GM12878 (cell line): ENCODE data around the gene ATXN2. TPM values are rescaled to one million over a fixed set of nuclear protein-coding genes. Genes with fewer than 3 reads are reported as not detected.

ENCODE experiments used
- ATAC-seq: fragments of 200-7000 bp; cut with Tn5 transposase; 3 replicates; pipeline ENCODE4 v1.9.1; 2020; ENCODE audit warnings: mild to moderate bottlenecking, moderate library complexity
- BruUV-seq: library from RNA; stranded (reverse); fragments of 400-500 nt; replicated peaks from 2 replicates; lab custom pipeline; 2021; lab: Mats Ljungman, UMichigan
- CTCF ChIA-PET: fragments of 300-600 bp; sonication (Branson Sonifier 250); formaldehyde crosslinking; extraction: SDS; loops from one replicate; lab custom pipeline; 2021; ENCODE audit warnings: inconsistent platforms; lab: Yijun Ruan, JAX
- POLR2A ChIA-PET: fragments of 350-600 bp; formaldehyde crosslinking; extraction: SDS; loops from one replicate; lab custom pipeline; 2021; ENCODE audit warnings: inconsistent platforms; lab: Charles Lee
- RAD21 ChIA-PET: fragments of 300-600 bp; sonication (Branson Sonifier 250); formaldehyde crosslinking; loops from one replicate; lab custom pipeline; 2023; ENCODE audit warnings: antibody characterized with exemption; ENCODE audit not compliant: unreplicated experiment; lab: Charles Lee
- SMC1A ChIA-PET: fragments of 300-600 bp; sonication (Branson Sonifier 250); formaldehyde crosslinking; loops from one replicate; lab custom pipeline; 2023; ENCODE audit not compliant: unreplicated experiment, uncharacterized antibody; lab: Charles Lee
- DNase-seq: peaks from one replicate; pipeline ENCODE4 v3.0.0-alpha.2; 2011; ENCODE audit warnings: low read depth, low spot score
- FAIRE-seq: peaks from 3 replicates; lab custom pipeline; 2011; peaks lifted over from hg19 to GRCh38; lab: Jason Lieb, UNC
- H2AFZ ChIP-seq: 2 replicates; pipeline ENCODE4 v1.6.0; 2011; ENCODE audit warnings: low read depth, low read length, control low read depth; ENCODE audit not compliant: control insufficient read depth
- H3K27ac ChIP-seq: 2 replicates; pipeline ENCODE4 v1.5.1; 2011; ENCODE audit warnings: control low read depth; ENCODE audit not compliant: control insufficient read depth, insufficient read depth
- H3K27me3 ChIP-seq, 2 experiments: replicated peaks in 1 of 2; 2 replicates each; pipeline versions ENCODE4 v1.6.0 to v1.6.1; 2011; ENCODE audit warnings: low read length in 1 of 2; ENCODE audit not compliant: control insufficient read depth in 2 of 2, insufficient read depth in 2 of 2
- H3K36me3 ChIP-seq, 2 experiments: 2 replicates each; pipeline ENCODE4 v1.5.1; 2011; ENCODE audit warnings: low read length in 1 of 2; ENCODE audit not compliant: control insufficient read depth in 2 of 2, insufficient read depth in 2 of 2
- H3K4me1 ChIP-seq: 2 replicates; pipeline ENCODE4 v1.6.1; 2011; ENCODE audit warnings: mild to moderate bottlenecking, low read length, moderate library complexity, mixed read lengths; ENCODE audit not compliant: control insufficient read depth, insufficient read depth
- H3K4me2 ChIP-seq: 2 replicates; pipeline ENCODE4 v1.6.0; 2011; ENCODE audit warnings: control low read depth; ENCODE audit not compliant: control insufficient read depth, insufficient read depth
- H3K4me3 ChIP-seq: fragments of 200-600 bp; sonication (generic); 2 replicates; pipeline ENCODE4 v1.5.1; 2016
- H3K79me2 ChIP-seq: 2 replicates; pipeline ENCODE4 v1.6.0; 2011; ENCODE audit warnings: low read length; ENCODE audit not compliant: control insufficient read depth, insufficient read depth
- H3K9ac ChIP-seq: 2 replicates; pipeline ENCODE4 v1.8.0; 2011; ENCODE audit warnings: low read length, control low read depth, mixed read lengths; ENCODE audit not compliant: control insufficient read depth, insufficient read depth
- H3K9me3 ChIP-seq: replicated peaks from 3 replicates; pipeline ENCODE4 v1.5.1; 2011; ENCODE audit warnings: mild to moderate bottlenecking, low read length; ENCODE audit not compliant: control insufficient read depth, insufficient read depth
- H4K20me1 ChIP-seq: 2 replicates; pipeline ENCODE4 v1.6.0; 2011; ENCODE audit not compliant: control insufficient read depth, insufficient read depth
- ATF3 ChIP-seq: IDR thresholded peaks from 2 replicates; pipeline ENCODE4 v1.6.1; 2011; ENCODE audit warnings: low read depth, mild to moderate bottlenecking, low read length, moderate library complexity, borderline replicate concordance; ENCODE audit errors: extremely low read depth
- BACH1 ChIP-seq: fragments of 450-650 bp; IDR thresholded peaks from 2 replicates; pipeline ENCODE4 v1.6.1; 2017; ENCODE audit warnings: mild to moderate bottlenecking, borderline replicate concordance
- BCL3 ChIP-seq: IDR thresholded peaks from 2 replicates; pipeline ENCODE4 v1.6.1; 2011; ENCODE audit warnings: borderline replicate concordance, low read depth, mild to moderate bottlenecking, moderate library complexity, low read length; ENCODE audit not compliant: insufficient read depth, poor library complexity, severe bottlenecking
- ESRRA ChIP-seq: IDR thresholded peaks from 2 replicates; pipeline ENCODE4 v1.6.1; 2012; ENCODE audit warnings: mild to moderate bottlenecking, low read length, improper control_type of control experiment
- ETV6 ChIP-seq, 2 experiments: fragments of 450-650 bp in 1 of 2; IDR thresholded peaks in 1 of 2; conservative IDR thresholded peaks in 1 of 2; 2 replicates each; pipeline ENCODE4 v1.6.1; 2014; ENCODE audit warnings: antibody characterized with exemption in 1 of 2, borderline replicate concordance in 1 of 2, low read depth in 1 of 2, mild to moderate bottlenecking in 1 of 2, moderate library complexity in 1 of 2
- HDGF ChIP-seq: fragments of 450-650 bp; IDR thresholded peaks from 2 replicates; pipeline ENCODE4 v1.6.1; 2016; ENCODE audit warnings: antibody characterized with exemption
- JUNB ChIP-seq: IDR thresholded peaks from 2 replicates; pipeline ENCODE4 v1.6.1; 2016; ENCODE audit warnings: antibody characterized with exemption, mild to moderate bottlenecking
- KAT2A ChIP-seq: conservative IDR thresholded peaks from 2 replicates; pipeline ENCODE4 v1.6.1; 2011; ENCODE audit warnings: low read depth, low read length; ENCODE audit not compliant: control insufficient read depth
- POLR2AphosphoS5 ChIP-seq: IDR thresholded peaks from 2 replicates; pipeline ENCODE4 v1.6.1; 2011; ENCODE audit warnings: mild to moderate bottlenecking, low read length, inconsistent platforms
- RBBP5 ChIP-seq: fragments of 200-600 bp; sonication (generic); conservative IDR thresholded peaks from 2 replicates; pipeline ENCODE4 v1.6.1; 2016
- RELB ChIP-seq: fragments of 450-650 bp; IDR thresholded peaks from 2 replicates; pipeline ENCODE4 v1.6.1; 2017; ENCODE audit warnings: low read depth, mild to moderate bottlenecking, moderate library complexity
- SMAD1 ChIP-seq: fragments of 450-650 bp; IDR thresholded peaks from 2 replicates; pipeline ENCODE4 v1.6.1; 2018; ENCODE audit warnings: mild to moderate bottlenecking, low read depth; ENCODE audit not compliant: partially characterized antibody
- SREBF1 ChIP-seq: IDR thresholded peaks from 2 replicates; pipeline ENCODE4 v1.6.1; 2012; ENCODE audit warnings: mild to moderate bottlenecking, low read length
- TCF3 ChIP-seq: IDR thresholded peaks from 2 replicates; pipeline ENCODE4 v1.6.1; 2012; ENCODE audit warnings: low read depth, mild to moderate bottlenecking, low read length, borderline replicate concordance; ENCODE audit not compliant: insufficient read depth
- ZNF622 ChIP-seq: fragments of 450-650 bp; IDR thresholded peaks from 2 replicates; pipeline ENCODE4 v1.6.1; 2017; ENCODE audit warnings: mild to moderate bottlenecking, inconsistent platforms
- WGBS: methylation state at CpG from one replicate; pipeline ENCODE4 v1.1.6; 2016; ENCODE audit warnings: low lambda C conversion rate; ENCODE audit not compliant: insufficient replicate concordance, insufficient coverage; ENCODE audit errors: missing lambda C conversion rate; 5-methylcytosine and 5-hydroxymethylcytosine counted together
- in situ Hi-C: fragments of 300-500 bp; cut with MboI; formaldehyde crosslinking; loops from 9 replicates; pipeline ENCODE4 v1.14.3; 2018; ENCODE audit warnings: mixed read lengths
- intact Hi-C: fragments of 100-400 bp; cut with micrococcal nuclease; formaldehyde crosslinking; loops from one replicate; pipeline ENCODE4 v1.14.2; 2022; ENCODE audit not compliant: unreplicated experiment
- polyA plus RNA-seq, 11 experiments: library from polyadenylated mRNA; depleted of rRNA in 4 of 11; unstranded in 6 of 11; stranded (reverse) in 5 of 11; fragments of >200 nt; fragmentation: Nextera tagmentation in 4 of 11; fragmentation: Illumina TruSeq in 1 of 11; extraction: Ambion mirVana in 4 of 11; extraction: Trizol in 1 of 11; gene quantifications; 1 replicate in 1 of 11; 2 replicates in 10 of 11; pipeline versions ENCODE4 v1.2.1 to v1.2.3, GENCODE V29; 2011 to 2016; ENCODE audit warnings: inconsistent platforms in 2 of 11, missing spikeins in 2 of 11, low read depth in 1 of 11
- total RNA-seq, 4 experiments: library from RNA; depleted of rRNA in 3 of 4; stranded (reverse); fragments of >200 nt in 3 of 4; fragmentation: Illumina TruSeq in 1 of 4; extraction: Trizol in 1 of 4; gene quantifications; 2 replicates each; pipeline versions ENCODE4 v1.2.1 to v1.2.3, GENCODE V29; 2013 to 2021

ATXN2 gene
- total and polyA plus RNA-seq, 10 of the 15 experiments (the other 5 are each of a cell fraction or from before 2014, with no cell fraction given) = 8.8 to 31.5 (median 19.0) TPM

GRCh38 chr12:111636209-111636945 is 37.3 kb upstream of the ATXN2 start:
- no peak overlapping the region for H3K4me3 ChIP-seq
- intact Hi-C loops = no loop called here
- no peak overlapping the region for H3K9ac ChIP-seq
- POLR2A ChIA-PET = no interaction called here
- in situ Hi-C loops = no loop called here
- BruUV-seq = no TSS peak
- RAD21 ChIA-PET = no interaction called here
- H3K9me3 ChIP-seq = no peaks in the 10 kb centered on the region
- 82% methylated on average over 18 of the region's 19 CpGs for WGBS
- ATAC-seq (no peak), FAIRE-seq (no peak), DNase-seq (no peak)
- no peaks in the 10 kb centered on the region for H4K20me1 ChIP-seq
- H3K4me1 ChIP-seq = no peaks in the 10 kb centered on the region
- CTCF ChIA-PET = no interaction called here
- no peaks in the 10 kb centered on the region for H3K27me3 ChIP-seq
- H2AFZ ChIP-seq = no peak overlapping the region
- no peaks in the 10 kb centered on the region for H3K79me2 ChIP-seq
- H3K36me3 ChIP-seq = no peaks in the 10 kb centered on the region
- SMC1A ChIA-PET = no interaction called here
- TF ChIP-seq KAT2A (no peak), BACH1 (no peak), BCL3 (no peak), SMAD1 (no peak), HDGF (no peak), ESRRA (no peak), RBBP5 (no peak), ATF3 (no peak), RELB (no peak), ZNF622 (no peak), TCF3 (no peak), JUNB (no peak), SREBF1 (no peak), ETV6 (conservative IDR thresholded peaks at IDR 0.05 in 1 of 2, IDR thresholded peaks at IDR 0.05 in 1 of 2; ENCODE audit: borderline replicate concordance in 1 of 2, low read depth in 1 of 2) (no peak), POLR2AphosphoS5 (no peak)
- H3K27ac ChIP-seq = no peak overlapping the region
- no peak overlapping the region for H3K4me2 ChIP-seq
